GM12878 (cell line): ENCODE measurements around the gene LYRM4. TPM values are rescaled to one million over a fixed set of nuclear protein-coding genes. Genes with fewer than 3 reads are reported as not detected.

Experiments
- ATAC-seq: fragments of 200-7000 bp; cut with Tn5 transposase; 3 replicates; pipeline ENCODE4 v1.9.1; 2020; ENCODE audit warnings: mild to moderate bottlenecking, moderate library complexity
- BruUV-seq: library from RNA; stranded (reverse); fragments of 400-500 nt; replicated peaks from 2 replicates; lab custom pipeline; 2021; lab: Mats Ljungman, UMichigan
- CTCF ChIA-PET: fragments of 300-600 bp; sonication (Branson Sonifier 250); formaldehyde crosslinking; extraction: SDS; loops from one replicate; lab custom pipeline; 2021; ENCODE audit warnings: inconsistent platforms; lab: Yijun Ruan, JAX
- POLR2A ChIA-PET: fragments of 350-600 bp; formaldehyde crosslinking; extraction: SDS; loops from one replicate; lab custom pipeline; 2021; ENCODE audit warnings: inconsistent platforms; lab: Charles Lee
- RAD21 ChIA-PET: fragments of 300-600 bp; sonication (Branson Sonifier 250); formaldehyde crosslinking; loops from one replicate; lab custom pipeline; 2023; ENCODE audit warnings: antibody characterized with exemption; ENCODE audit not compliant: unreplicated experiment; lab: Charles Lee
- SMC1A ChIA-PET: fragments of 300-600 bp; sonication (Branson Sonifier 250); formaldehyde crosslinking; loops from one replicate; lab custom pipeline; 2023; ENCODE audit not compliant: unreplicated experiment, uncharacterized antibody; lab: Charles Lee
- DNase-seq: peaks from one replicate; pipeline ENCODE4 v3.0.0-alpha.2; 2011; ENCODE audit warnings: low read depth, low spot score
- FAIRE-seq: peaks from 3 replicates; lab custom pipeline; 2011; peaks lifted over from hg19 to GRCh38; lab: Jason Lieb, UNC
- H2AFZ ChIP-seq: 2 replicates; pipeline ENCODE4 v1.6.0; 2011; ENCODE audit warnings: low read depth, low read length, control low read depth; ENCODE audit not compliant: control insufficient read depth
- H3K27ac ChIP-seq: 2 replicates; pipeline ENCODE4 v1.5.1; 2011; ENCODE audit warnings: control low read depth; ENCODE audit not compliant: control insufficient read depth, insufficient read depth
- H3K27me3 ChIP-seq, 2 experiments: replicated peaks in 1 of 2; 2 replicates each; pipeline versions ENCODE4 v1.6.0 to v1.6.1; 2011; ENCODE audit warnings: low read length in 1 of 2; ENCODE audit not compliant: control insufficient read depth in 2 of 2, insufficient read depth in 2 of 2
- H3K36me3 ChIP-seq, 2 experiments: 2 replicates each; pipeline ENCODE4 v1.5.1; 2011; ENCODE audit warnings: low read length in 1 of 2; ENCODE audit not compliant: control insufficient read depth in 2 of 2, insufficient read depth in 2 of 2
- H3K4me1 ChIP-seq: 2 replicates; pipeline ENCODE4 v1.6.1; 2011; ENCODE audit warnings: mild to moderate bottlenecking, low read length, moderate library complexity, mixed read lengths; ENCODE audit not compliant: control insufficient read depth, insufficient read depth
- H3K4me2 ChIP-seq: 2 replicates; pipeline ENCODE4 v1.6.0; 2011; ENCODE audit warnings: control low read depth; ENCODE audit not compliant: control insufficient read depth, insufficient read depth
- H3K4me3 ChIP-seq: fragments of 200-600 bp; sonication (generic); 2 replicates; pipeline ENCODE4 v1.5.1; 2016
- H3K79me2 ChIP-seq: 2 replicates; pipeline ENCODE4 v1.6.0; 2011; ENCODE audit warnings: low read length; ENCODE audit not compliant: control insufficient read depth, insufficient read depth
- H3K9ac ChIP-seq: 2 replicates; pipeline ENCODE4 v1.8.0; 2011; ENCODE audit warnings: low read length, control low read depth, mixed read lengths; ENCODE audit not compliant: control insufficient read depth, insufficient read depth
- H3K9me3 ChIP-seq: replicated peaks from 3 replicates; pipeline ENCODE4 v1.5.1; 2011; ENCODE audit warnings: mild to moderate bottlenecking, low read length; ENCODE audit not compliant: control insufficient read depth, insufficient read depth
- H4K20me1 ChIP-seq: 2 replicates; pipeline ENCODE4 v1.6.0; 2011; ENCODE audit not compliant: control insufficient read depth, insufficient read depth
- BHLHE40 ChIP-seq, 2 experiments: fragments of 450-650 bp in 1 of 2; IDR thresholded peaks; 2 replicates each; pipeline ENCODE4 v1.6.1; 2011 to 2017; ENCODE audit warnings: low read depth in 2 of 2, borderline replicate concordance in 1 of 2, improper control_type of control experiment in 1 of 2, low read length in 1 of 2, mild to moderate bottlenecking in 1 of 2
- IKZF2 ChIP-seq, 2 experiments: fragments of 450-650 bp; IDR thresholded peaks; 2 replicates each; pipeline ENCODE4 v1.6.1; 2017; ENCODE audit warnings: mild to moderate bottlenecking in 2 of 2, moderate library complexity in 2 of 2
- KDM1A ChIP-seq: fragments of 200-600 bp; sonication (generic); IDR thresholded peaks from 2 replicates; pipeline ENCODE4 v1.6.1; 2016; ENCODE audit warnings: borderline replicate concordance
- NR2C2 ChIP-seq: IDR thresholded peaks from 2 replicates; pipeline ENCODE4 v1.6.1; 2011; ENCODE audit warnings: borderline replicate concordance, low read depth; ENCODE audit not compliant: control insufficient read depth, insufficient read length
- RAD21 ChIP-seq: IDR thresholded peaks from 2 replicates; pipeline ENCODE4 v1.6.1; 2011; ENCODE audit warnings: mild to moderate bottlenecking, low read depth, low read length, moderate library complexity; ENCODE audit not compliant: insufficient read depth
- RFX5 ChIP-seq: IDR thresholded peaks from 2 replicates; pipeline ENCODE4 v1.6.1; 2011; ENCODE audit warnings: low read depth, low read length, improper control_type of control experiment
- TAF1 ChIP-seq: IDR thresholded peaks from 2 replicates; pipeline ENCODE4 v1.6.1; 2011; ENCODE audit warnings: mild to moderate bottlenecking, low read depth, low read length, borderline replicate concordance
- ZBTB11 ChIP-seq: fragments of 450-650 bp; formaldehyde crosslinking; IDR thresholded peaks from 2 replicates; pipeline ENCODE4 v1.5.0; 2022; ENCODE audit warnings: mild to moderate bottlenecking, missing genetic modification characterization
- WGBS: methylation state at CpG from one replicate; pipeline ENCODE4 v1.1.6; 2016; ENCODE audit warnings: low lambda C conversion rate; ENCODE audit not compliant: insufficient replicate concordance, insufficient coverage; ENCODE audit errors: missing lambda C conversion rate; 5-methylcytosine and 5-hydroxymethylcytosine counted together
- in situ Hi-C: fragments of 300-500 bp; cut with MboI; formaldehyde crosslinking; loops from 9 replicates; pipeline ENCODE4 v1.14.3; 2018; ENCODE audit warnings: mixed read lengths
- intact Hi-C: fragments of 100-400 bp; cut with micrococcal nuclease; formaldehyde crosslinking; loops from one replicate; pipeline ENCODE4 v1.14.2; 2022; ENCODE audit not compliant: unreplicated experiment
- polyA plus RNA-seq, 11 experiments: library from polyadenylated mRNA; depleted of rRNA in 4 of 11; unstranded in 6 of 11; stranded (reverse) in 5 of 11; fragments of >200 nt; fragmentation: Nextera tagmentation in 4 of 11; fragmentation: Illumina TruSeq in 1 of 11; extraction: Ambion mirVana in 4 of 11; extraction: Trizol in 1 of 11; gene quantifications; 1 replicate in 1 of 11; 2 replicates in 10 of 11; pipeline versions ENCODE4 v1.2.1 to v1.2.3, GENCODE V29; 2011 to 2016; ENCODE audit warnings: inconsistent platforms in 2 of 11, missing spikeins in 2 of 11, low read depth in 1 of 11
- total RNA-seq, 4 experiments: library from RNA; depleted of rRNA in 3 of 4; stranded (reverse); fragments of >200 nt in 3 of 4; fragmentation: Illumina TruSeq in 1 of 4; extraction: Trizol in 1 of 4; gene quantifications; 2 replicates each; pipeline versions ENCODE4 v1.2.1 to v1.2.3, GENCODE V29; 2013 to 2021

Gene LYRM4
- total and polyA plus RNA-seq, 10 of the 15 experiments (the other 5 are each of a cell fraction or from before 2014, with no cell fraction given), result 32.7 to 66.8 (median 44.0) TPM

GRCh38 chr6:5112066-5112799, 148.5 kb downstream of the LYRM4 start:
- TF ChIP-seq RAD21 (no peak), IKZF2 (IDR thresholded peaks at IDR 0.05) (no peak), TAF1 (no peak), KDM1A (no peak), BHLHE40 (IDR thresholded peaks at IDR 0.05; ENCODE audit: borderline replicate concordance in 1 of 2, low read depth in 2 of 2, low read length in 1 of 2) (no peak), NR2C2 (no peak)
- no peak for DNase-seq
- no peak for ATAC-seq
- no peaks in the 10 kb centered on the region for H4K20me1 ChIP-seq
- H3K27me3 ChIP-seq, result no peaks in the 10 kb centered on the region
- H3K36me3 ChIP-seq, result no peaks in the 10 kb centered on the region
- intact Hi-C loops, result no loop called here
- no peaks in the 10 kb centered on the region for H3K9me3 ChIP-seq
- ChIA-PET SMC1A (no interaction called here), POLR2A (no interaction called here), CTCF (no interaction called here), RAD21 (no interaction called here)
- 84% methylated on average over 17 of the region's 17 CpGs for WGBS
- no TSS peak for BruUV-seq
- H3K79me2 ChIP-seq, result no peaks in the 10 kb centered on the region
- H3K9ac ChIP-seq, result no peak overlapping the region
- no peaks in the 10 kb centered on the region for H3K4me1 ChIP-seq
- H3K27ac ChIP-seq, result no peak overlapping the region
- H3K4me3 ChIP-seq, result no peak overlapping the region
- no peak for FAIRE-seq
- no peak overlapping the region for H3K4me2 ChIP-seq
- in situ Hi-C loops, result no loop called here
- H2AFZ ChIP-seq, result no peak overlapping the region

GRCh38 chr6:5111626-5112025, 149.1 kb downstream of the LYRM4 start:
- ChIA-PET POLR2A (no interaction called here), SMC1A (no interaction called here), CTCF (no interaction called here), RAD21 (no interaction called here)
- Histone ChIP-seq H3K79me2 (no peaks in the 10 kb centered on the region), H4K20me1 (no peaks in the 10 kb centered on the region), H3K27ac (no peak overlapping the region), H3K36me3 (no peaks in the 10 kb centered on the region), H2AFZ (no peak overlapping the region), H3K4me3 (no peak overlapping the region), H3K9ac (no peak overlapping the region), H3K4me2 (no peak overlapping the region), H3K27me3 (no peaks in the 10 kb centered on the region), H3K4me1 (no peaks in the 10 kb centered on the region), H3K9me3 (no peaks in the 10 kb centered on the region)
- 94% methylated on average over 7 of the region's 7 CpGs for WGBS
- intact Hi-C loops (no loop called here), in situ Hi-C loops (no loop called here)
- TF ChIP-seq RFX5 (no peak), ZBTB11 (CRISPR knock-in tag) (no peak)
- FAIRE-seq (no peak), DNase-seq (no peak), ATAC-seq (no peak)
- BruUV-seq, result no TSS peak
